ENCODE results near the gene EPB41L4B.

DNA sequence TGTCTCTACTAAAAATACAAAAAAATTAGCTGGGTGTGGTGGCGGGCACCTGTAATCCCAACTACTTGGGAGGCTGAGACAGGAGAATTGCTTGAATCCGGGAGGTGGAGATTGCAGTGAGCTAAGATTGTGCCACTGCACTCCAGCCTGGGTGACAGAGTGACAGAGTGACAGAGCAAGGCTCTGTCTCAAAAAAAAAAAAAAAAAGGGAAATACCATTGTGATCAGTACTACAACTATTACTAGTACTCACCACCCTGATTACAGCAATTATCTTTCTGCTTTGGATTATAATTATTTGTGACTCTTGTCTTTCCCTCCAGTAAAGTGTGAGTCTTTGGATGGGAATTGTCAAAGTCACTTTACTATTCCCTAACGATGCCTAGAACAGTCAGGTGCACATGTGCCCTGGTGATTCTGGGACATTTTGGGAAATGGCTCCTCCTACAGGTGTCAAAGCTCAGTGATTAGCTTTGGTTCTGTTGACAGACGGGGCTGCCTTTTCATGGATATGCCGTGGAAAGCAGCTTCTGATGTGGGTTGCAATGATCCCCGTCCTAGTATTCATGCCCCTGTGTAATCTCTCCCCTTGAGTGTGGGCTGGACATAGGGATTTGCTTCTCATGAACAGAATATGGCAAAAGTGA lies 122.0 kb downstream of the EPB41L4B start:
- TF ChIP-seq, protein P1, sequence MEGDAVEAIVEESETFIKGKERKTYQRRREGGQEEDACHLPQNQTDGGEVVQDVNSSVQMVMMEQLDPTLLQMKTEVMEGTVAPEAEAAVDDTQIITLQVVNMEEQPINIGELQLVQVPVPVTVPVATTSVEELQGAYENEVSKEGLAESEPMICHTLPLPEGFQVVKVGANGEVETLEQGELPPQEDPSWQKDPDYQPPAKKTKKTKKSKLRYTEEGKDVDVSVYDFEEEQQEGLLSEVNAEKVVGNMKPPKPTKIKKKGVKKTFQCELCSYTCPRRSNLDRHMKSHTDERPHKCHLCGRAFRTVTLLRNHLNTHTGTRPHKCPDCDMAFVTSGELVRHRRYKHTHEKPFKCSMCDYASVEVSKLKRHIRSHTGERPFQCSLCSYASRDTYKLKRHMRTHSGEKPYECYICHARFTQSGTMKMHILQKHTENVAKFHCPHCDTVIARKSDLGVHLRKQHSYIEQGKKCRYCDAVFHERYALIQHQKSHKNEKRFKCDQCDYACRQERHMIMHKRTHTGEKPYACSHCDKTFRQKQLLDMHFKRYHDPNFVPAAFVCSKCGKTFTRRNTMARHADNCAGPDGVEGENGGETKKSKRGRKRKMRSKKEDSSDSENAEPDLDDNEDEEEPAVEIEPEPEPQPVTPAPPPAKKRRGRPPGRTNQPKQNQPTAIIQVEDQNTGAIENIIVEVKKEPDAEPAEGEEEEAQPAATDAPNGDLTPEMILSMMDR (IDR thresholded peaks at IDR 0.05), result no peak
- no peak for TF ChIP-seq POLR2A (IDR thresholded peaks at IDR 0.05; ENCODE audit: low read depth)
- no peak for TF ChIP-seq POLR2AphosphoS5 (IDR thresholded peaks at IDR 0.05)
- no peak for TF ChIP-seq EP300 (IDR thresholded peaks at IDR 0.05)

All from esophagus muscularis mucosa (tissue), 4 donors.